Ishikawa (cell line): ENCODE measurements around the gene LRRC74B.

Source experiments
- CEBPB ChIP-seq: IDR thresholded peaks from 2 replicates; pipeline ENCODE4 v1.6.1; 2012
- CREB1 ChIP-seq: IDR thresholded peaks from 2 replicates; pipeline ENCODE4 v1.6.1; 2012; ENCODE audit warnings: low read depth
- EGR1 ChIP-seq: IDR thresholded peaks from 2 replicates; pipeline ENCODE4 v1.6.1; 2012
- EP300 ChIP-seq: IDR thresholded peaks from 2 replicates; pipeline ENCODE4 v1.6.1; 2012; ENCODE audit warnings: borderline replicate concordance
- FOXM1 ChIP-seq: IDR thresholded peaks from 2 replicates; pipeline ENCODE4 v1.6.1; 2012; ENCODE audit warnings: low read depth, borderline replicate concordance
- MAX ChIP-seq: IDR thresholded peaks from 2 replicates; pipeline ENCODE4 v1.6.1; 2012
- NFIC ChIP-seq: IDR thresholded peaks from 2 replicates; pipeline ENCODE4 v1.6.1; 2012
- RAD21 ChIP-seq: IDR thresholded peaks from 2 replicates; pipeline ENCODE4 v1.6.1; 2012; ENCODE audit warnings: low read depth
- REST ChIP-seq: IDR thresholded peaks from 2 replicates; pipeline ENCODE4 v1.6.1; 2012; ENCODE audit warnings: low read depth, mild to moderate bottlenecking
- TAF1 ChIP-seq: IDR thresholded peaks from 2 replicates; pipeline ENCODE4 v1.6.1; 2012; ENCODE audit warnings: low read depth, mild to moderate bottlenecking
- TCF12 ChIP-seq: IDR thresholded peaks from 2 replicates; pipeline ENCODE4 v1.6.1; 2012; ENCODE audit warnings: low read depth
- TEAD4 ChIP-seq: IDR thresholded peaks from 2 replicates; pipeline ENCODE4 v1.6.1; 2012
- YY1 ChIP-seq: IDR thresholded peaks from 2 replicates; pipeline ENCODE4 v1.6.1; 2012; ENCODE audit warnings: low read depth
- ZBTB7A ChIP-seq: IDR thresholded peaks from 2 replicates; pipeline ENCODE4 v1.6.1; 2012; ENCODE audit warnings: low read depth
- TF ChIP-seq, protein P1 (sequence below): IDR thresholded peaks from 2 replicates; pipeline ENCODE4 v1.6.1; 2012

The LRRC74B gene

GRCh38 chr22:21078916-21079315 lies 33.2 kb downstream of the LRRC74B start:
- no peak for TF ChIP-seq MAX
- no peak for TF ChIP-seq YY1
- TF ChIP-seq TAF1 = no peak
- TF ChIP-seq RAD21 = no peak
- TF ChIP-seq ZBTB7A = no peak
- no peak for TF ChIP-seq EP300
- no peak for TF ChIP-seq REST
- TF ChIP-seq, protein P1, sequence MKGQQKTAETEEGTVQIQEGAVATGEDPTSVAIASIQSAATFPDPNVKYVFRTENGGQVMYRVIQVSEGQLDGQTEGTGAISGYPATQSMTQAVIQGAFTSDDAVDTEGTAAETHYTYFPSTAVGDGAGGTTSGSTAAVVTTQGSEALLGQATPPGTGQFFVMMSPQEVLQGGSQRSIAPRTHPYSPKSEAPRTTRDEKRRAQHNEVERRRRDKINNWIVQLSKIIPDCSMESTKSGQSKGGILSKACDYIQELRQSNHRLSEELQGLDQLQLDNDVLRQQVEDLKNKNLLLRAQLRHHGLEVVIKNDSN = no peak
- no peak for TF ChIP-seq TCF12
- TF ChIP-seq EGR1 = no peak
- no peak for TF ChIP-seq NFIC
- no peak for TF ChIP-seq CEBPB

DNA sequence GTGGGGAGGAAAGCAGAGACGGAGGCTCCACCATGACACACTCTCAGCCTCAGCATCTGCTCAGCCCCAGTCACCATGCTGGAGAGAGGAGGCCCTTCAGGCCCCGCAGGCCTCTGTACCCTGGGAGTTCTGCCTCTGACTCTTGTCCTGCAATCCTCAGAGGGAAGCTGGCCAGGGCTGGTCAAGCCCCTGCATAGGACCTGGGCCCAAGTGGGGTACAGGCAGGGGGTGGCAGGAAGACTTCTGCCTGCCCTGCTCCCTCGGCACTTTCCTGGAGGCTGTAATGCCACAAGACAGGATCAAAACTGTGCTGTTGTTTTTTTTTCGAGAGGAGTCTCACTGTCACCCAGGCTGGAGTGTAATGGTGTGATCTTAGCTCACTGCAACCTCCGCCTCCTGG lies 33.7 kb downstream of the LRRC74B start:
- TF ChIP-seq NFIC = no peak
- TF ChIP-seq MAX = no peak
- no peak for TF ChIP-seq CEBPB
- TF ChIP-seq REST = no peak
- TF ChIP-seq TAF1 = no peak
- TF ChIP-seq, protein P1 = no peak
- TF ChIP-seq TEAD4 = no peak
- no peak for TF ChIP-seq CREB1
- no peak for TF ChIP-seq YY1
- no peak for TF ChIP-seq ZBTB7A
- no peak for TF ChIP-seq RAD21
- TF ChIP-seq FOXM1 = no peak
- no peak for TF ChIP-seq TCF12
- TF ChIP-seq EP300 = no peak
- TF ChIP-seq EGR1 = no peak

DNA sequence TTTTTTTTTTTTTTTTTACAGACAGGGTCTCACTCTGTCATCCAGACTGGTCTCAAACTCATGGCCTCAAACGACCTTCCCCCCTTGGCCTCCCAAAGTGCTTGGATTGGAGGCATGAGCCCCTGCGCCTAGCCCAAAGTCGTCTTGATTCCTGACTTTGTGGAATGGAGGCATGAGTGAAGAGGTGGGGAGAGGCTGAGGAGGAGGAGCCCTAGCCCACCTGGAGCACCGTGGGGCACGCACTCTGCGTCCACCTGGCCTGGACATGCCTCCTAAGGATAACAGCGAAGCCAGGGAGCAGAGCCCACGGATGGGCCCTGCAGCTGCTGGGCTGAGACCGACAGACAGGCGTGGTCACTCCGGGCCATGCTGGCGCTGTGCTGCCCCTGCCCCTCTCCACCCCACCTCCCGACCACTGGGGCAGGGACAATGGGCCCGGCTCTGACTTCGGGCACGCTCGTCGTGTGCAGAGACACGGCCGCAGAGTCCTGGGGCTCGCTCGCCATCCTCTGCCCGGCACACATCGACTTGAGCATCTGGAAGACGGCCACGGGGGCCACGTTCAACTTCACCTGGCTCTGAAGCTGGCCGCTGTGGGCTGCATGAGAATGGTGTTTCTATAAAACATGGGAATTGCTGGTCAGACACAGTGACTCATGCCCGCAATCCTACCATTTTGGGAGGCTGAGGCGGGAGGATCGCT lies 34.8 kb downstream of the LRRC74B start:
- no peak for TF ChIP-seq TEAD4
- TF ChIP-seq YY1 = no peak
- no peak for TF ChIP-seq NFIC
- TF ChIP-seq ZBTB7A = no peak
- TF ChIP-seq TCF12 = no peak
- TF ChIP-seq, protein P1 = no peak

DNA sequence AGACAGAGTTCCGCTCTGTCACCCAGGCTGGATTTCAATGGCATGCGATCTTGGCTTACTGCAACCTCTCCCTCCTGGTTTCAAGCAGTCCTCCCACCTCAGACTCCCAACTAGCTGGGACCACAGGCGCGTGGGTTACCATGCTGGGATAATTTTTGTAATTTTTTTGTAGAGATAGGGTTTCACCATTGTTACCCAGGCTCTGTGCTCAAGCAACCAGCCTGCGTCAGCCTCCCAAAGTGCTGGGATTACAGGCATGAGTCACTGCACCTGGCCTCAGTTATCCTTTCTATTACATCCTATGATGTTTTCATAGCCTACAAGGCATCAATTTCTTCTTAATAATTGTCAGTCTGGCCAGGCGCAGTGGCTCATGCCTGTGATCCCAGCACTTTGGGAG lies 36.5 kb downstream of the LRRC74B start:
- TF ChIP-seq TCF12 (no peak), TEAD4 (no peak), CREB1 (no peak), CEBPB (no peak)
- TF ChIP-seq, protein P1 = no peak

DNA sequence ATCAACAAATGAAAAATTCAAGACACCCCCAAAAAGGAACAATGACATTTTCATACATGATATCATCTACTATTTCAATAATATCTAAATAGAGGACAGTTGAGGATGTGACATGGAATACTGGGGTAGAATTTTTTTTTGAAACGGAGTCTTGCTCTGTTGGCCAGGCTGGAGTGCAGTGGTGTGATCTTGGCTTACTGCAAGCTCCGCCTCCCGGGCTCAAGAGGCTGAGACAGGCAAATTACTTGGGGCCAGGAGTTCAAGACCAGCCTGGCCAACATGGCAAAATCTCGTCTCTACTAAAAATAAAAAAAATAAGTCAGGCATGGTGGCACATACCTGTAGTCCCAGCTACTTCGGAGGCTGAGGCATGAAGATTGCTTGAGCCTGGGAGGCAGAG lies 41.4 kb downstream of the LRRC74B start:
- no peak for TF ChIP-seq FOXM1
- no peak for TF ChIP-seq NFIC
- no peak for TF ChIP-seq TEAD4
- TF ChIP-seq CREB1 = no peak
- no peak for TF ChIP-seq MAX
- TF ChIP-seq REST = no peak
- no peak for TF ChIP-seq TAF1
- no peak for TF ChIP-seq EGR1
- no peak for TF ChIP-seq RAD21
- no peak for TF ChIP-seq EP300
- TF ChIP-seq CEBPB = no peak
- TF ChIP-seq, protein P1 = no peak
- no peak for TF ChIP-seq YY1
